Prostate gland (tissue), 2 donors: ENCODE results near the gene SRSF7.

Experiments
- CTCF ChIP-seq, 4 experiments: fragments of 200-600 bp in 2 of 4; fragments of 450-650 bp in 2 of 4; sonication (generic) in 2 of 4; IDR thresholded peaks; 1 replicate in 3 of 4; 2 replicates in 1 of 4; pipeline ENCODE4 v1.5.1; 2016 to 2019; ENCODE audit warnings: antibody characterized with exemption in 4 of 4, mild to moderate bottlenecking in 2 of 4, moderate library complexity in 2 of 4
- POLR2A ChIP-seq: fragments of 450-650 bp; IDR thresholded peaks from one replicate; pipeline ENCODE4 v1.6.1; 2016; ENCODE audit warnings: antibody characterized with exemption, mild to moderate bottlenecking

GRCh38 chr2:38765551-38765950 is 14.4 kb upstream of the SRSF7 start:
- TF ChIP-seq CTCF (IDR thresholded peaks at IDR 0.05): no peak
- TF ChIP-seq POLR2A: no peak
